Measurements from ENCODE around the gene SVIL.
"Not testable (repeated sequence)": the region's sequence is repeated elsewhere in the genome, so short reads cannot be mapped to it uniquely, and the experiment has no call there.

SVIL gene

GRCh38 chr10:29470843-29471543 lies 163.8 kb downstream of the SVIL start:
- H3K9ac ChIP-seq (ENCODE audit: low read depth, low read length) = no peak overlapping the region
- peak overlapping the region; percentile 28 for H3K4me2 ChIP-seq (ENCODE audit: low read length)
- peaks cover 17% of the 10 kb centered on the region for H3K4me1 ChIP-seq (ENCODE audit: control insufficient read depth, insufficient read depth, low read length)
- no peaks in the 10 kb centered on the region for H3K27me3 ChIP-seq (ENCODE audit: control insufficient read depth, insufficient read depth, low read length)
- no peaks in the 10 kb centered on the region for H3K9me3 ChIP-seq (replicated peaks; ENCODE audit: low read length)
- peaks cover 38% of the 10 kb centered on the region for H3K36me3 ChIP-seq (ENCODE audit: insufficient read depth, low read length)
- no peak overlapping the region for H3K4me3 ChIP-seq (ENCODE audit: low read length)

GRCh38 chr10:29470355-29470705 lies 164.4 kb downstream of the SVIL start:
- Histone ChIP-seq H3K4me3 (ENCODE audit: low read length) (no peak overlapping the region), H3K4me2 (ENCODE audit: low read length) (no peak overlapping the region), H3K9me3 (replicated peaks; ENCODE audit: low read length) (no peaks in the 10 kb centered on the region), H3K36me3 (ENCODE audit: insufficient read depth, low read length) (peaks cover 40% of the 10 kb centered on the region), H3K4me1 (ENCODE audit: control insufficient read depth, insufficient read depth, low read length) (peaks cover 17% of the 10 kb centered on the region), H3K9ac (ENCODE audit: low read depth, low read length) (no peak overlapping the region), H3K27me3 (ENCODE audit: control insufficient read depth, insufficient read depth, low read length) (no peaks in the 10 kb centered on the region)

GRCh38 chr10:29469481-29470354 lies 165.1 kb downstream of the SVIL start:
- Histone ChIP-seq H3K9me3 (replicated peaks; ENCODE audit: low read length) (no peaks in the 10 kb centered on the region), H3K4me2 (ENCODE audit: low read length) (no peak overlapping the region), H3K9ac (ENCODE audit: low read depth, low read length) (no peak overlapping the region), H3K4me1 (ENCODE audit: control insufficient read depth, insufficient read depth, low read length) (peaks cover 17% of the 10 kb centered on the region), H3K4me3 (ENCODE audit: low read length) (no peak overlapping the region), H3K27me3 (ENCODE audit: control insufficient read depth, insufficient read depth, low read length) (no peaks in the 10 kb centered on the region), H3K36me3 (ENCODE audit: insufficient read depth, low read length) (peaks cover 47% of the 10 kb centered on the region)

- Histone ChIP-seq H3K9ac (ENCODE audit: low read depth, low read length) (no peak overlapping the region), H3K36me3 (ENCODE audit: insufficient read depth, low read length) (peaks cover 46% of the 10 kb centered on the region), H3K4me2 (ENCODE audit: low read length) (no peak overlapping the region), H3K9me3 (replicated peaks; ENCODE audit: low read length) (no peaks in the 10 kb centered on the region), H3K4me1 (ENCODE audit: control insufficient read depth, insufficient read depth, low read length) (peaks cover under 1% of the 10 kb centered on the region), H3K27me3 (ENCODE audit: control insufficient read depth, insufficient read depth, low read length) (no peaks in the 10 kb centered on the region), H3K4me3 (ENCODE audit: low read length) (no peak overlapping the region)
These were observed 169.4 kb downstream of the SVIL start for GRCh38 chr10:29465384-29465783.

GRCh38 chr10:29464671-29465171 lies 170.1 kb downstream of the SVIL start:
- H3K27me3 ChIP-seq (ENCODE audit: control insufficient read depth, insufficient read depth, low read length); H3K9me3 ChIP-seq (replicated peaks; ENCODE audit: low read length); H3K4me1 ChIP-seq (ENCODE audit: control insufficient read depth, insufficient read depth, low read length); H3K4me3 ChIP-seq (ENCODE audit: low read length); H3K9ac ChIP-seq (ENCODE audit: low read depth, low read length); H3K4me2 ChIP-seq (ENCODE audit: low read length): not testable (repeated sequence)
- H3K36me3 ChIP-seq (ENCODE audit: insufficient read depth, low read length) = peaks cover 46% of the 10 kb centered on the region

GRCh38 chr10:29461042-29461441 lies 173.7 kb downstream of the SVIL start:
- Histone ChIP-seq H3K4me2 (ENCODE audit: low read length) (no peak overlapping the region), H3K4me1 (ENCODE audit: control insufficient read depth, insufficient read depth, low read length) (no peaks in the 10 kb centered on the region), H3K36me3 (ENCODE audit: insufficient read depth, low read length) (peaks cover 48% of the 10 kb centered on the region), H3K27me3 (ENCODE audit: control insufficient read depth, insufficient read depth, low read length) (no peaks in the 10 kb centered on the region), H3K9me3 (replicated peaks; ENCODE audit: low read length) (no peaks in the 10 kb centered on the region), H3K9ac (ENCODE audit: low read depth, low read length) (no peak overlapping the region), H3K4me3 (ENCODE audit: low read length) (no peak overlapping the region)

GRCh38 chr10:29458190-29458589 lies 176.6 kb downstream of the SVIL start:
- not testable (repeated sequence) for H3K9ac ChIP-seq (ENCODE audit: low read depth, low read length); H3K4me3 ChIP-seq (ENCODE audit: low read length); H3K9me3 ChIP-seq (replicated peaks; ENCODE audit: low read length); H3K27me3 ChIP-seq (ENCODE audit: control insufficient read depth, insufficient read depth, low read length); H3K4me1 ChIP-seq (ENCODE audit: control insufficient read depth, insufficient read depth, low read length); H3K4me2 ChIP-seq (ENCODE audit: low read length)
- peaks cover 41% of the 10 kb centered on the region for H3K36me3 ChIP-seq (ENCODE audit: insufficient read depth, low read length)

GRCh38 chr10:29455095-29455494 lies 179.7 kb downstream of the SVIL start:
- Histone ChIP-seq H3K4me2 (ENCODE audit: low read length) (no peak overlapping the region), H3K4me1 (ENCODE audit: control insufficient read depth, insufficient read depth, low read length) (no peaks in the 10 kb centered on the region), H3K9ac (ENCODE audit: low read depth, low read length) (no peak overlapping the region), H3K9me3 (replicated peaks; ENCODE audit: low read length) (no peaks in the 10 kb centered on the region), H3K36me3 (ENCODE audit: insufficient read depth, low read length) (peaks cover 25% of the 10 kb centered on the region), H3K4me3 (ENCODE audit: low read length) (no peak overlapping the region), H3K27me3 (ENCODE audit: control insufficient read depth, insufficient read depth, low read length) (no peaks in the 10 kb centered on the region)

GRCh38 chr10:29454250-29454649 lies 180.5 kb downstream of the SVIL start:
- Histone ChIP-seq H3K36me3 (ENCODE audit: insufficient read depth, low read length) (peaks cover 20% of the 10 kb centered on the region), H3K4me1 (ENCODE audit: control insufficient read depth, insufficient read depth, low read length) (no peaks in the 10 kb centered on the region), H3K4me3 (ENCODE audit: low read length) (no peak overlapping the region), H3K9ac (ENCODE audit: low read depth, low read length) (no peak overlapping the region), H3K9me3 (replicated peaks; ENCODE audit: low read length) (no peaks in the 10 kb centered on the region), H3K27me3 (ENCODE audit: control insufficient read depth, insufficient read depth, low read length) (no peaks in the 10 kb centered on the region), H3K4me2 (ENCODE audit: low read length) (no peak overlapping the region)

GRCh38 chr10:29452546-29452945 lies 182.2 kb downstream of the SVIL start:
- no peaks in the 10 kb centered on the region for H3K9me3 ChIP-seq (replicated peaks; ENCODE audit: low read length)
- H3K9ac ChIP-seq (ENCODE audit: low read depth, low read length) = no peak overlapping the region

GRCh38 chr10:29451946-29452345 lies 182.8 kb downstream of the SVIL start:
- Histone ChIP-seq H3K27me3 (ENCODE audit: control insufficient read depth, insufficient read depth, low read length) (no peaks in the 10 kb centered on the region), H3K4me2 (ENCODE audit: low read length) (no peak overlapping the region), H3K4me1 (ENCODE audit: control insufficient read depth, insufficient read depth, low read length) (no peaks in the 10 kb centered on the region), H3K36me3 (ENCODE audit: insufficient read depth, low read length) (peaks cover 11% of the 10 kb centered on the region), H3K9ac (ENCODE audit: low read depth, low read length) (no peak overlapping the region), H3K4me3 (ENCODE audit: low read length) (no peak overlapping the region), H3K9me3 (replicated peaks; ENCODE audit: low read length) (no peaks in the 10 kb centered on the region)

More at GRCh38 chr10:29452546-29452945, 182.2 kb downstream of the SVIL start:
- H3K4me1 ChIP-seq (ENCODE audit: control insufficient read depth, insufficient read depth, low read length) = no peaks in the 10 kb centered on the region
- no peaks in the 10 kb centered on the region for H3K27me3 ChIP-seq (ENCODE audit: control insufficient read depth, insufficient read depth, low read length)
- H3K4me2 ChIP-seq (ENCODE audit: low read length) = no peak overlapping the region
- no peak overlapping the region for H3K4me3 ChIP-seq (ENCODE audit: low read length)
- H3K36me3 ChIP-seq (ENCODE audit: insufficient read depth, low read length) = peaks cover 11% of the 10 kb centered on the region
